Endodermal cell (in vitro differentiated cells): ENCODE measurements around the gene KIRREL3. TPM values are rescaled to one million over a fixed set of nuclear protein-coding genes. Genes with fewer than 3 reads are reported as not detected.

Experiments used
- DNase-seq: peaks from one replicate; pipeline ENCODE4 v3.0.0-alpha.2; 2017
- H3K27ac ChIP-seq: 2 replicates; pipeline ENCODE4 v1.5.1; 2013; ENCODE audit warnings: mild to moderate bottlenecking, low read depth, low read length, moderate library complexity
- H3K27me3 ChIP-seq: 2 replicates; pipeline ENCODE4 v1.6.1; 2013; ENCODE audit warnings: mild to moderate bottlenecking, low read length, moderate library complexity; ENCODE audit not compliant: insufficient read depth, control insufficient read depth, poor library complexity, severe bottlenecking
- H3K36me3 ChIP-seq: 2 replicates; pipeline ENCODE4 v1.7.0; 2013; ENCODE audit warnings: mild to moderate bottlenecking, low read length, moderate library complexity; ENCODE audit not compliant: control insufficient read depth, insufficient read depth
- H3K4me1 ChIP-seq: one replicate; pipeline ENCODE4 v1.7.0; 2013; ENCODE audit warnings: low read length; ENCODE audit not compliant: control insufficient read depth, insufficient read depth
- H3K4me3 ChIP-seq: 2 replicates; pipeline ENCODE4 v1.5.1; 2013; ENCODE audit warnings: mild to moderate bottlenecking, low read length, moderate library complexity
- H3K9ac ChIP-seq: 2 replicates; pipeline ENCODE4 v1.6.1; 2013; ENCODE audit warnings: mild to moderate bottlenecking, low read length, moderate library complexity; ENCODE audit not compliant: poor library complexity, severe bottlenecking; ENCODE audit errors: extremely low read depth
- H3K9me3 ChIP-seq: 2 replicates; pipeline ENCODE4 v1.6.1; 2013; ENCODE audit warnings: mild to moderate bottlenecking, low read length, moderate library complexity; ENCODE audit not compliant: control insufficient read depth
- H3K27ac Mint-ChIP-seq: 2 replicates; pipeline ENCODE4 v1.8.0; 2020; ENCODE audit warnings: mixed read lengths
- H3K27me3 Mint-ChIP-seq: 2 replicates; pipeline ENCODE4 v1.8.0; 2021; ENCODE audit warnings: mild to moderate bottlenecking, mixed read lengths; ENCODE audit not compliant: insufficient read depth
- H3K36me3 Mint-ChIP-seq: 2 replicates; pipeline ENCODE4 v1.8.0; 2020; ENCODE audit warnings: low read depth, mixed read lengths
- H3K4me1 Mint-ChIP-seq: 2 replicates; pipeline ENCODE4 v1.8.0; 2020; ENCODE audit warnings: mixed read lengths
- H3K4me3 Mint-ChIP-seq: 2 replicates; pipeline ENCODE4 v1.8.0; 2020; ENCODE audit warnings: mild to moderate bottlenecking, moderate library complexity, mixed read lengths
- H3K9me3 Mint-ChIP-seq: 2 replicates; pipeline ENCODE4 v1.8.0; 2020; ENCODE audit warnings: mild to moderate bottlenecking, mixed read lengths
- WGBS, 2 experiments: methylation state at CpG; one replicate each; pipeline versions ENCODE4 v1.1.5 to v1.1.7; 2013; ENCODE audit warnings: missing lambda C conversion rate in 2 of 2, mixed read lengths in 1 of 2; ENCODE audit not compliant: insufficient coverage in 1 of 2, insufficient read length in 1 of 2; 5-methylcytosine and 5-hydroxymethylcytosine counted together
- total RNA-seq, 2 donors: library from RNA; stranded (reverse); fragmentation: NEBNext Ultra II Directional in 1 of 2; extraction: Animal tissue kit (Norgen Biotek cat#: 25700) in 1 of 2; gene quantifications; 2 replicates in 1 of 2; 3 replicates in 1 of 2; pipeline ENCODE4 v1.2.1, GENCODE V29; 2021
- TF ChIP-seq, protein P1 (sequence below): fragments of 200-600 bp; sonication (generic); conservative IDR thresholded peaks from 2 replicates; pipeline ENCODE4 v1.5.0; 2021; ENCODE audit warnings: antibody characterized with exemption, mild to moderate bottlenecking

The KIRREL3 gene
- total RNA-seq, 2 donors from 2014 or later = 1.1 to 1.4 TPM

DNA sequence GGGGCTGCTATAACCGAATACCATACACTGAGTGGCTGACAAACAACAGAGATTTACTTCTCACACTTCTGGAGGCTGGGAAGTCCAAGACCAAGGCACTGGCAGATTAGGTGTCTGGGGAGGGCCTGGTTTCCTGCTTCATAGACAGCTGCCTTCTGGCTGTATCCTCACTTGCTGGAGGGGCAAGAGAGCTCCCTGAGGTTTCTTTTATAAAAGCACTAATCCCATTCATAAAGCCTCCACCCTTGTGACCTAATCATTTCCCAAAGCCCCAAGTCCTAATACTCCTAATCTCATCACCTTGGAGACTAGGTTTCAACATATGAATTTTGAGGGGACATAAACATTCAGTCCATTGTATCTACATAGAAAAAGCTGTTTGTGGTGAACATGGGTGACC is 131.8 kb downstream of the KIRREL3 start:
- 88 to 100% methylated on average over 1 of the region's 1 CpG for WGBS, 2 experiments

DNA sequence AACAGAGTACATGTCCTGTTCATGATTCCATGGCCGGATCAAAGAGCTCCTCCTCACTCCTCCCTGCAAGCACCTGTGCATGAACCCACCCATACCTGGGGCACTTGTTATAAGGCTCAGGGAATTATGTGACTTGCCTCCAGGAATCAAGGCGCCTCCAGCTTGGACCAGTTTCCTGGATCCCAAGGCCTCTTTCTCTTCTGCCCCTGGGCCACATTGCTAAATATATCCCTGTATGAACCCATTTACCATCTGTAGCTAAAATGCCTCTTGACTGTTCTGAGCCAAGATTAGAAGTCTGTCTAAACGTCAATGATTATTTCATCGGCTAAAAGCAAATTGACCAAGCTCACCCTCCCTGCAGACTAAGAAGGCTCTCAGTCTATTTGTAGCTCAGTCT is 135.6 kb downstream of the KIRREL3 start:
- Histone ChIP-seq H3K4me3 (no peak overlapping the region), H3K27ac (no peak overlapping the region), H3K9me3 (no peaks in the 10 kb centered on the region), H3K9ac (no peak overlapping the region), H3K27me3 (peaks cover 56% of the 10 kb centered on the region), H3K4me1 (peaks cover 4% of the 10 kb centered on the region), H3K36me3 (no peaks in the 10 kb centered on the region)
- Mint-ChIP-seq H3K27me3 (peaks cover 24% of the 10 kb centered on the region), H3K4me3 (no peak overlapping the region), H3K9me3 (no peaks in the 10 kb centered on the region), H3K27ac (no peak overlapping the region), H3K4me1 (peaks cover 21% of the 10 kb centered on the region), H3K36me3 (no peaks in the 10 kb centered on the region)
- TF ChIP-seq, protein P1, sequence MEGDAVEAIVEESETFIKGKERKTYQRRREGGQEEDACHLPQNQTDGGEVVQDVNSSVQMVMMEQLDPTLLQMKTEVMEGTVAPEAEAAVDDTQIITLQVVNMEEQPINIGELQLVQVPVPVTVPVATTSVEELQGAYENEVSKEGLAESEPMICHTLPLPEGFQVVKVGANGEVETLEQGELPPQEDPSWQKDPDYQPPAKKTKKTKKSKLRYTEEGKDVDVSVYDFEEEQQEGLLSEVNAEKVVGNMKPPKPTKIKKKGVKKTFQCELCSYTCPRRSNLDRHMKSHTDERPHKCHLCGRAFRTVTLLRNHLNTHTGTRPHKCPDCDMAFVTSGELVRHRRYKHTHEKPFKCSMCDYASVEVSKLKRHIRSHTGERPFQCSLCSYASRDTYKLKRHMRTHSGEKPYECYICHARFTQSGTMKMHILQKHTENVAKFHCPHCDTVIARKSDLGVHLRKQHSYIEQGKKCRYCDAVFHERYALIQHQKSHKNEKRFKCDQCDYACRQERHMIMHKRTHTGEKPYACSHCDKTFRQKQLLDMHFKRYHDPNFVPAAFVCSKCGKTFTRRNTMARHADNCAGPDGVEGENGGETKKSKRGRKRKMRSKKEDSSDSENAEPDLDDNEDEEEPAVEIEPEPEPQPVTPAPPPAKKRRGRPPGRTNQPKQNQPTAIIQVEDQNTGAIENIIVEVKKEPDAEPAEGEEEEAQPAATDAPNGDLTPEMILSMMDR = no peak
- 94 to 97% methylated on average over 3 to 4 of the region's 4 CpGs for WGBS, 2 experiments
- peak; percentile 29 for DNase-seq

More for the DNA sequence above, 131.8 kb downstream of the KIRREL3 start:
- Histone ChIP-seq H3K9me3 (peaks cover 13% of the 10 kb centered on the region), H3K9ac (no peak overlapping the region), H3K4me1 (peaks cover 4% of the 10 kb centered on the region), H3K27ac (no peak overlapping the region), H3K4me3 (no peak overlapping the region), H3K27me3 (peaks cover 29% of the 10 kb centered on the region), H3K36me3 (no peaks in the 10 kb centered on the region)
- Mint-ChIP-seq H3K4me1 (peaks cover 21% of the 10 kb centered on the region), H3K27me3 (peaks cover 12% of the 10 kb centered on the region), H3K4me3 (no peak overlapping the region), H3K27ac (no peak overlapping the region), H3K36me3 (no peaks in the 10 kb centered on the region), H3K9me3 (peaks cover 16% of the 10 kb centered on the region)
- TF ChIP-seq, protein P1 = no peak
- DNase-seq = no peak

DNA sequence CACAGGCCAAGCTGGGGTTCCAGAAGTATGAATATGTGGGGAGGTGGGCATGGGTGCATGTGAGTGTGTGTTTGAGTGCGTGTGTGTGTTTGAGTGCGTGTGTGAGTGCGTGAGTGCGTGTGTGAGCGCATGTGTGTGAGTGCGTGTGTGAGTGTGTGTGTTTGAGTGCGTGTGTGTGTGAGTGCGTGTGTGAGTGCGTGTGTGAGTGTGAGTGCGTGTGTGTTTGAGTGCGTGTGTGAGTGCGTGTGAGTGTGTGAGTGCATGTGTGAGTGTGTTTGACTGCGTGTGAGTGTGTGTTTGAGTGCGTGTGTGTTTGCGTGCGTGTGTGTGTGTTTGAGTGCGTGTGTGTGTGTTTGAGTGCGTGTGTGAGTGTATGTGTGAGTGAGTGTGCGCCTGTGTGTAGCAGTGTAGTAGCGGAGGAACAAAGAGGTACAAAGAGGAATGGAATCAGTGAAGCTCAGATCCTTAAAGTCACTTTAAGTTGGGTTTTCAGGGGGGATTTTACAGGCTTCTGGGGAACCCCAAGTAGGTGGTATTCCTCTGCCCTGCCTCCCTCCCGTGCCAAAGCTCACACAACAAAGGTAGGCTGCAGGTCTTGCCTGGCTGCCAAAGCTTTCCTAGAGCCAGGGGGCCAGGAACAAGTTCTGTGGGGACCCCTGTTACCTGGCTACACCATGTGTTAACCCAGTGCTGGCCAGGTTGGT is 137.1 kb downstream of the KIRREL3 start:
- Histone ChIP-seq H3K9ac (no peak overlapping the region), H3K36me3 (no peaks in the 10 kb centered on the region), H3K4me1 (peaks cover 4% of the 10 kb centered on the region), H3K9me3 (no peaks in the 10 kb centered on the region), H3K27ac (no peak overlapping the region), H3K27me3 (peaks cover 56% of the 10 kb centered on the region), H3K4me3 (no peak overlapping the region)
- H3K36me3 Mint-ChIP-seq = no peaks in the 10 kb centered on the region
- no peaks in the 10 kb centered on the region for H3K9me3 Mint-ChIP-seq
- DNase-seq = no peak
- H3K27me3 Mint-ChIP-seq = peaks cover 28% of the 10 kb centered on the region
- peaks cover 21% of the 10 kb centered on the region for H3K4me1 Mint-ChIP-seq
- H3K27ac Mint-ChIP-seq = peak overlapping the region; percentile 45
- H3K4me3 Mint-ChIP-seq = no peak overlapping the region
- WGBS, 2 experiments = 72 to 76% methylated on average over 9 to 17 of the region's 21 CpGs
- TF ChIP-seq, protein P1 = no peak
